ENCODE results near the gene WDR87.

WDR87 gene

DNA sequence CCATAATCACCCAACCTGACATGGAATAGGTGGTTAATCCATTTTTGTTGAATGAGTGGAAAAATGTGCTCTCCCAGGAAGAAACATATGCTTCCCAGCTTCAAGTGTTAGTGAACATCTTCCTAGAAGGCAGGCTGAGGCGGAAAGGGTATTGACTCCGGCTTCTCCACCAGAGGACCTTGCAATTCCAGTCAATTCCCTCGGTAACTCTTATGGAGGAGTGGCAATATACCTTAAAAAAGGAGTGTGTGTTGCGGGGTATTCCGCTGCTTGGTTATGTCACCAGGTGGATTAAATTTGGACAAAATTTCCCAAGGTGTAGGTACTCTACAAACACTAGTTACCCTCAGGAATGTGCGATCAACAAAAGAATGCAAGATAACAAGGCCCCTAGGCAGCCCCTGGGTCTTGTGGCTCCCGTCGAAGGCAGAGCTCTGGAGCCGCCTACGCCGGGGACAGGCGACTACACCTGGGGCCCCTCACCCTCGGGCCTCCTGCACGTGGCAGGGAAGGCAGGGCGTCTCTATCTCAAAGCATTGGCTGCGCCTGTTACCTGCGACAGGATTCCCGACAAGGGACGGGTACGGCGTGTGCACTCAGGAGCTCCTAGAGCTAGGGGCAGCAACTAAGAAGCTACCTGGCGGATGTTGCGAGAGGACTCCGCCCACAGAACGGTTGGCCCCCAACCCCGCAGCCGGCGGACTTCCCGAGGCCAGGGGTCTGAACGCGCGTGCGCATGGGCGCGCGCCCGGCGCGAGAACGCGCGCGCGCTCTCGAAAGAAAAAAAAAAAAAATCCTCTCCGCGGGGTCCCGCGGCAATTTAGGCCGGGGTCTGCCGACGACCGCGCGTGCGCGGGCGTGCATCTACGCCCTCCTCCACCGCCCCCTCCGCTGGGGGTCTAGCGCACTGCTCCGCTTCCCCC lies at the start of gene WDR87:
WDR87 (minus strand) TSS at position 649 of the 923 bp plus-strand sequence. CDS start 8,355 bp downstream, outside the sequence.
- Histone ChIP-seq H3K36me3 (ENCODE audit: insufficient read depth, low read length) (no peaks in the 10 kb centered on the region), H4K20me1 (ENCODE audit: insufficient read depth, low read length) (peaks cover 5% of the 10 kb centered on the region; the same call in 1 of the 2 replicates), H3K9me3 (ENCODE audit: insufficient read depth, low read length, severe bottlenecking) (no peaks in the 10 kb centered on the region), H3K79me2 (ENCODE audit: insufficient read depth, low read length) (peaks cover 26% of the 10 kb centered on the region), H3K4me3 (ENCODE audit: low read depth in 1 of 2, low read length in 2 of 2) (peak within 1 kb of the TSS; percentile 56 to 82; a peak in 3 of 4 replicates), H2AFZ (ENCODE audit: low read depth, low read length) (peak within 1 kb of the TSS; percentile 95), H3K27ac (ENCODE audit: low read length) (peak within 1 kb of the TSS; percentile 86), H3K4me1 (ENCODE audit: insufficient read depth, low read length) (peaks cover 26% of the 10 kb centered on the region), H3K4me2 (ENCODE audit: insufficient read depth, low read length) (peak within 1 kb of the TSS; percentile 72), H3K27me3 (ENCODE audit: insufficient read depth, low read length, poor library complexity) (no peaks in the 10 kb centered on the region), H3K9ac (ENCODE audit: low read depth, low read length) (peak within 1 kb of the TSS; percentile 72)
- no peak for TF ChIP-seq EZH2 (IDR thresholded peaks at IDR 0.05; ENCODE audit: borderline replicate concordance, low read depth, low read length, severe bottlenecking)
- TF ChIP-seq, protein P1, sequence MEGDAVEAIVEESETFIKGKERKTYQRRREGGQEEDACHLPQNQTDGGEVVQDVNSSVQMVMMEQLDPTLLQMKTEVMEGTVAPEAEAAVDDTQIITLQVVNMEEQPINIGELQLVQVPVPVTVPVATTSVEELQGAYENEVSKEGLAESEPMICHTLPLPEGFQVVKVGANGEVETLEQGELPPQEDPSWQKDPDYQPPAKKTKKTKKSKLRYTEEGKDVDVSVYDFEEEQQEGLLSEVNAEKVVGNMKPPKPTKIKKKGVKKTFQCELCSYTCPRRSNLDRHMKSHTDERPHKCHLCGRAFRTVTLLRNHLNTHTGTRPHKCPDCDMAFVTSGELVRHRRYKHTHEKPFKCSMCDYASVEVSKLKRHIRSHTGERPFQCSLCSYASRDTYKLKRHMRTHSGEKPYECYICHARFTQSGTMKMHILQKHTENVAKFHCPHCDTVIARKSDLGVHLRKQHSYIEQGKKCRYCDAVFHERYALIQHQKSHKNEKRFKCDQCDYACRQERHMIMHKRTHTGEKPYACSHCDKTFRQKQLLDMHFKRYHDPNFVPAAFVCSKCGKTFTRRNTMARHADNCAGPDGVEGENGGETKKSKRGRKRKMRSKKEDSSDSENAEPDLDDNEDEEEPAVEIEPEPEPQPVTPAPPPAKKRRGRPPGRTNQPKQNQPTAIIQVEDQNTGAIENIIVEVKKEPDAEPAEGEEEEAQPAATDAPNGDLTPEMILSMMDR (IDR thresholded peaks at IDR 0.05; ENCODE audit: borderline replicate concordance, extremely low read depth, low read length, poor library complexity, severe bottlenecking) = no peak
- ATAC-seq (ENCODE audit: insufficient read depth, low read depth) (no peak; the same call in 2 of the 3 replicates), DNase-seq (no peak)

DNA sequence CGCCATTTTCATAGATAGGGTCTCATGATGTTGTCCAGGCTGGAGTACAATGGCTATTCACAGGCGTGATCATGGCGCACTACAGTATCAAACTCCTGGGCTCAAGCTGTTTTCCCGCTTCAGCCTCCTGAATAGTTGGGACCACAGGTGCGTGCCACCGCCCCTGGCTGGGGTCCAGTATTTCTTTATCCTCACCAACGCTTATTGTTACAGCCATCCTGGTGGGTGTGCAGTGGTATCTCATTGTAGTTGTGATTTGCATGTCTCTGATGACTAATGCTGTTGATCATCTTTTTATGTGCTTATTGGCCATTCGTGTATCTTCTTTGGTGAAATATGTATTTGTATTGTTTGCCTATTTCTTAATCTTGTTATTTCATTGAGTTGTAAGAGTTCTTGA lies 49.6 kb upstream of the WDR87 start:
- H2AFZ ChIP-seq (ENCODE audit: low read depth, low read length) = no peak overlapping the region
- no peaks in the 10 kb centered on the region for H3K27me3 ChIP-seq (ENCODE audit: insufficient read depth, low read length, poor library complexity)
- peaks cover 2% of the 10 kb centered on the region; the same call in 1 of the 2 replicates for H3K79me2 ChIP-seq (ENCODE audit: insufficient read depth, low read length)
- no peak overlapping the region for H3K9ac ChIP-seq (ENCODE audit: low read depth, low read length)
- H3K27ac ChIP-seq (ENCODE audit: low read length) = no peak overlapping the region
- no peaks in the 10 kb centered on the region for H3K9me3 ChIP-seq (ENCODE audit: insufficient read depth, low read length, severe bottlenecking)
- H3K4me3 ChIP-seq (ENCODE audit: low read depth in 1 of 2, low read length in 2 of 2) = no peak overlapping the region
- H4K20me1 ChIP-seq (ENCODE audit: insufficient read depth, low read length) = no peaks in the 10 kb centered on the region
- DNase-seq (no peak), ATAC-seq (ENCODE audit: insufficient read depth, low read depth) (no peak)
- no peaks in the 10 kb centered on the region for H3K4me1 ChIP-seq (ENCODE audit: insufficient read depth, low read length)
- no peak overlapping the region for H3K4me2 ChIP-seq (ENCODE audit: insufficient read depth, low read length)
- TF ChIP-seq EZH2 (IDR thresholded peaks at IDR 0.05; ENCODE audit: borderline replicate concordance, low read depth, low read length, severe bottlenecking) = no peak
- TF ChIP-seq, protein P1 (IDR thresholded peaks at IDR 0.05; ENCODE audit: borderline replicate concordance, extremely low read depth, low read length, poor library complexity, severe bottlenecking) = no peak
- no peaks in the 10 kb centered on the region for H3K36me3 ChIP-seq (ENCODE audit: insufficient read depth, low read length)

DNA sequence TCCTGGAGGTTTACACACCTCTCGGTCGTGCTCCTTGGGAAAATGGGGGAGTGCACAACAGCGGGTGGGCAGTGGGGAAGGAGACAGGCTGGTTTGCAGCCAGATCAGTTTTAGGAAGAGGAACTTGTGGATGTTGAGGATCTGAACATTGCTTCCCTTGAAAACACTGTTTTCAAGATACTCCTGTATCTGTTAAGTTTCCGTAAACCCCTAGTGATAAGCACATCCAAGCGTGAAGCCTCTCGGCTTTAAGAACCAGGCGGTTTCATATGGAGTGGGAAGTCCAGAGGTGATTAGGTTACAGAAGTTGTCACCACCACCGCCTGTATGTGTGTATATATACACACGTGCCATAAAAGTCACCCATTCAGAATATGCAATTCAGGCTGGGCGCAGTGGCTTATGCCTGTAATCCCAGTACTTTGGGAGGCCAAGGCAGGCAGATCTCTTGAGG lies 48.1 kb upstream of the WDR87 start:
- Histone ChIP-seq H3K9ac (ENCODE audit: low read depth, low read length) (no peak overlapping the region), H3K9me3 (ENCODE audit: insufficient read depth, low read length, severe bottlenecking) (no peaks in the 10 kb centered on the region), H4K20me1 (ENCODE audit: insufficient read depth, low read length) (peaks cover 7% of the 10 kb centered on the region; the same call in 1 of the 2 replicates), H3K4me3 (ENCODE audit: low read depth in 1 of 2, low read length in 2 of 2) (no peak overlapping the region), H3K4me2 (ENCODE audit: insufficient read depth, low read length) (no peak overlapping the region), H2AFZ (ENCODE audit: low read depth, low read length) (no peak overlapping the region), H3K27ac (ENCODE audit: low read length) (no peak overlapping the region), H3K79me2 (ENCODE audit: insufficient read depth, low read length) (peaks cover 2% of the 10 kb centered on the region; the same call in 1 of the 2 replicates), H3K27me3 (ENCODE audit: insufficient read depth, low read length, poor library complexity) (no peaks in the 10 kb centered on the region), H3K4me1 (ENCODE audit: insufficient read depth, low read length) (no peaks in the 10 kb centered on the region), H3K36me3 (ENCODE audit: insufficient read depth, low read length) (no peaks in the 10 kb centered on the region)
- ATAC-seq (ENCODE audit: insufficient read depth, low read depth) (no peak), DNase-seq (no peak)
- TF ChIP-seq EZH2 (IDR thresholded peaks at IDR 0.05; ENCODE audit: borderline replicate concordance, low read depth, low read length, severe bottlenecking) = no peak
- TF ChIP-seq, protein P1 (IDR thresholded peaks at IDR 0.05; ENCODE audit: borderline replicate concordance, extremely low read depth, low read length, poor library complexity, severe bottlenecking) = no peak
